ENCODE measurements around the gene C1orf21. TPM values are rescaled to one million over a fixed set of nuclear protein-coding genes. Genes with fewer than 3 reads are reported as not detected.

The C1orf21 gene
- total and polyA plus RNA-seq, 2 donors (not counting 1 experiment from before 2014, with no cell fraction given): 53.0 to 95.4 TPM

GRCh38 chr1:184405094-184405800, 18.4 kb downstream of the C1orf21 start:
- Histone ChIP-seq H3K27me3 (ENCODE audit: control insufficient read depth, insufficient read depth, low read length) (no peaks in the 10 kb centered on the region), H3K9ac (ENCODE audit: insufficient read depth, low read length) (no peak overlapping the region), H3K79me2 (ENCODE audit: control insufficient read depth, insufficient read depth, low read length) (peaks cover 39% of the 10 kb centered on the region), H3K9me3 (ENCODE audit: control insufficient read depth, insufficient read depth, low read depth, low read length) (no peaks in the 10 kb centered on the region), H3K36me3 (ENCODE audit: control insufficient read depth, insufficient read depth, low read length) (no peaks in the 10 kb centered on the region), H4K20me1 (ENCODE audit: control insufficient read depth, extremely low read depth, insufficient read depth, low read length) (no peaks in the 10 kb centered on the region), H3K4me3 (replicated peaks in 1 of 4; ENCODE audit: control extremely low read depth in 1 of 4, insufficient read depth in 1 of 4, low read depth in 3 of 4, low read length in 4 of 4) (no peak overlapping the region), H2AFZ (ENCODE audit: low read length) (no peak overlapping the region), H3K4me2 (ENCODE audit: extremely low read depth, insufficient read depth, low read length) (no peak overlapping the region), H3K27ac (ENCODE audit: insufficient read depth, low read length) (no peak overlapping the region), H3K4me1 (ENCODE audit: control insufficient read depth, extremely low read depth, insufficient read depth, low read length) (peaks cover 7% of the 10 kb centered on the region)
- no peak for TF ChIP-seq CTCF (conservative IDR thresholded peaks at IDR 0.05 in 1 of 2, IDR thresholded peaks at IDR 0.05 in 1 of 2; ENCODE audit: low read depth in 1 of 2, low read length in 2 of 2)
- DNase-seq (ENCODE audit: low read depth in 2 of 2): no peak

- Histone ChIP-seq H3K79me2 (ENCODE audit: control insufficient read depth, insufficient read depth, low read length) (peaks cover 34% of the 10 kb centered on the region), H3K4me3 (replicated peaks in 1 of 4; ENCODE audit: control extremely low read depth in 1 of 4, insufficient read depth in 1 of 4, low read depth in 3 of 4, low read length in 4 of 4) (no peak overlapping the region)
These were observed 18.9 kb downstream of the C1orf21 start for GRCh38 chr1:184405801-184406142.

GRCh38 chr1:184406479-184406878, 19.6 kb downstream of the C1orf21 start:
- Histone ChIP-seq H3K27ac (ENCODE audit: insufficient read depth, low read length) (no peak overlapping the region), H2AFZ (ENCODE audit: low read length) (no peak overlapping the region), H3K4me1 (ENCODE audit: control insufficient read depth, extremely low read depth, insufficient read depth, low read length) (peaks cover 7% of the 10 kb centered on the region), H3K9me3 (ENCODE audit: control insufficient read depth, insufficient read depth, low read depth, low read length) (no peaks in the 10 kb centered on the region), H3K4me3 (replicated peaks in 1 of 4; ENCODE audit: control extremely low read depth in 1 of 4, insufficient read depth in 1 of 4, low read depth in 3 of 4, low read length in 4 of 4) (no peak overlapping the region), H3K79me2 (ENCODE audit: control insufficient read depth, insufficient read depth, low read length) (peaks cover 30% of the 10 kb centered on the region), H3K36me3 (ENCODE audit: control insufficient read depth, insufficient read depth, low read length) (no peaks in the 10 kb centered on the region), H3K27me3 (ENCODE audit: control insufficient read depth, insufficient read depth, low read length) (no peaks in the 10 kb centered on the region), H3K4me2 (ENCODE audit: extremely low read depth, insufficient read depth, low read length) (no peak overlapping the region), H4K20me1 (ENCODE audit: control insufficient read depth, extremely low read depth, insufficient read depth, low read length) (no peaks in the 10 kb centered on the region), H3K9ac (ENCODE audit: insufficient read depth, low read length) (no peak overlapping the region)
- no peak for DNase-seq (ENCODE audit: low read depth in 2 of 2)
- TF ChIP-seq EZH2 (IDR thresholded peaks at IDR 0.05; ENCODE audit: low read length, missing control alignments): no peak
- no peak for TF ChIP-seq CTCF (conservative IDR thresholded peaks at IDR 0.05 in 1 of 2, IDR thresholded peaks at IDR 0.05 in 1 of 2; ENCODE audit: low read depth in 1 of 2, low read length in 2 of 2)

More at GRCh38 chr1:184405801-184406142, 18.9 kb downstream of the C1orf21 start:
- peaks cover 7% of the 10 kb centered on the region for H3K4me1 ChIP-seq (ENCODE audit: control insufficient read depth, extremely low read depth, insufficient read depth, low read length)
- no peak overlapping the region for H2AFZ ChIP-seq (ENCODE audit: low read length)
- no peak overlapping the region for H3K4me2 ChIP-seq (ENCODE audit: extremely low read depth, insufficient read depth, low read length)
- DNase-seq (ENCODE audit: low read depth in 2 of 2): no peak
- no peaks in the 10 kb centered on the region for H3K36me3 ChIP-seq (ENCODE audit: control insufficient read depth, insufficient read depth, low read length)
- H3K9ac ChIP-seq (ENCODE audit: insufficient read depth, low read length): no peak overlapping the region
- no peaks in the 10 kb centered on the region for H3K9me3 ChIP-seq (ENCODE audit: control insufficient read depth, insufficient read depth, low read depth, low read length)
- no peaks in the 10 kb centered on the region for H4K20me1 ChIP-seq (ENCODE audit: control insufficient read depth, extremely low read depth, insufficient read depth, low read length)
- no peaks in the 10 kb centered on the region for H3K27me3 ChIP-seq (ENCODE audit: control insufficient read depth, insufficient read depth, low read length)
- TF ChIP-seq CTCF (conservative IDR thresholded peaks at IDR 0.05 in 1 of 2, IDR thresholded peaks at IDR 0.05 in 1 of 2; ENCODE audit: low read depth in 1 of 2, low read length in 2 of 2): no peak
- no peak for TF ChIP-seq EZH2 (IDR thresholded peaks at IDR 0.05; ENCODE audit: low read length, missing control alignments)
- no peak overlapping the region for H3K27ac ChIP-seq (ENCODE audit: insufficient read depth, low read length)

Measured in fibroblast of lung (primary cell).